OCI-LY3 (cell line): ENCODE measurements around the gene EPHB6.

Experiments used
- EZH2phosphoT487 ChIP-seq: fragments of 200-600 bp; shearing (Covaris generic); IDR thresholded peaks from 2 replicates; pipeline ENCODE4 v1.6.1; 2018; ENCODE audit warnings: antibody characterized with exemption, mixed run types, low read depth
- TF ChIP-seq, protein P1 (sequence below): fragments of 200-600, 300-600 bp; sonication (generic); IDR thresholded peaks from 2 replicates; pipeline ENCODE4 v1.5.1; 2014; ENCODE audit warnings: antibody characterized with exemption, low read length, low read depth

DNA sequence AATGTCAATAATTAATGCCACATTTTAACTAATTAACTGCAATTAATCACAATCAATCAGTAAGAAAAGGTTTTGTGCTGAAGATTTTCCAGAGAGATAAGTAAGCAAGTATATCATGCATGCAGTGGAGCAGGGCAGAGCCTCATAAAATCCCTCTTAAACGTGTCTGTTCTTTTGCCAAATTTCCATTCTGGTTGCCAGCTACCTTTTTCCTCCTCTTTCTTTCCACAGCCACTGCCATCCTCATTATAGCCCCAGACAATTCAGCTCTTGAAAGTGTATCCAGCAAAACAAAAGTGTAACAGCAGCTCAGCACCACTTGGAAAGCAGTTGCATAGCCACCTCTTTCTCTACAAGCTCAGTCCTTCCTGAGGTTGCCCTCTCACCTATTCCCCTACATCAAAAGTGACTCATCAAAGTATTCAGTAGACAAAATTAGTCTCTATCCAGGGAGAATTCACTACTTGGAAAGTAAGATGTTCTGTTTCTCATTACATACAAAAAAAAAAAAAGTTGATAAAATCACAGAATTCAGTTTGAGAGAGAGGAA lies 26.9 kb upstream of the EPHB6 start:
- TF ChIP-seq, protein P1, sequence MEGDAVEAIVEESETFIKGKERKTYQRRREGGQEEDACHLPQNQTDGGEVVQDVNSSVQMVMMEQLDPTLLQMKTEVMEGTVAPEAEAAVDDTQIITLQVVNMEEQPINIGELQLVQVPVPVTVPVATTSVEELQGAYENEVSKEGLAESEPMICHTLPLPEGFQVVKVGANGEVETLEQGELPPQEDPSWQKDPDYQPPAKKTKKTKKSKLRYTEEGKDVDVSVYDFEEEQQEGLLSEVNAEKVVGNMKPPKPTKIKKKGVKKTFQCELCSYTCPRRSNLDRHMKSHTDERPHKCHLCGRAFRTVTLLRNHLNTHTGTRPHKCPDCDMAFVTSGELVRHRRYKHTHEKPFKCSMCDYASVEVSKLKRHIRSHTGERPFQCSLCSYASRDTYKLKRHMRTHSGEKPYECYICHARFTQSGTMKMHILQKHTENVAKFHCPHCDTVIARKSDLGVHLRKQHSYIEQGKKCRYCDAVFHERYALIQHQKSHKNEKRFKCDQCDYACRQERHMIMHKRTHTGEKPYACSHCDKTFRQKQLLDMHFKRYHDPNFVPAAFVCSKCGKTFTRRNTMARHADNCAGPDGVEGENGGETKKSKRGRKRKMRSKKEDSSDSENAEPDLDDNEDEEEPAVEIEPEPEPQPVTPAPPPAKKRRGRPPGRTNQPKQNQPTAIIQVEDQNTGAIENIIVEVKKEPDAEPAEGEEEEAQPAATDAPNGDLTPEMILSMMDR = no peak
- no peak for TF ChIP-seq EZH2phosphoT487
